PC-3 (cell line): Measurements from ENCODE around the gene SCART1.
"Not testable (repeated sequence)": the region's sequence is repeated elsewhere in the genome, so short reads cannot be mapped to it uniquely, and the experiment has no call there.

Experiments used
- EZH2 ChIP-seq: fragments of 300-600 bp; sonication (generic); IDR thresholded peaks from one replicate; pipeline ENCODE4 v1.6.1; 2017; ENCODE audit warnings: antibody characterized with exemption, mild to moderate bottlenecking, low read length; ENCODE audit not compliant: unreplicated experiment
- EZH2phosphoT487 ChIP-seq: fragments of 300-600 bp; sonication (generic); IDR thresholded peaks from 2 replicates; pipeline ENCODE4 v1.6.1; 2018; ENCODE audit warnings: mild to moderate bottlenecking, antibody characterized with exemption, low read length, borderline replicate concordance
- TF ChIP-seq, protein P1 (sequence below): fragments of 300-600 bp; sonication (generic); conservative IDR thresholded peaks from 2 replicates; pipeline ENCODE4 v1.5.1; 2017; ENCODE audit warnings: antibody characterized with exemption, low read depth, mild to moderate bottlenecking, low read length

DNA sequence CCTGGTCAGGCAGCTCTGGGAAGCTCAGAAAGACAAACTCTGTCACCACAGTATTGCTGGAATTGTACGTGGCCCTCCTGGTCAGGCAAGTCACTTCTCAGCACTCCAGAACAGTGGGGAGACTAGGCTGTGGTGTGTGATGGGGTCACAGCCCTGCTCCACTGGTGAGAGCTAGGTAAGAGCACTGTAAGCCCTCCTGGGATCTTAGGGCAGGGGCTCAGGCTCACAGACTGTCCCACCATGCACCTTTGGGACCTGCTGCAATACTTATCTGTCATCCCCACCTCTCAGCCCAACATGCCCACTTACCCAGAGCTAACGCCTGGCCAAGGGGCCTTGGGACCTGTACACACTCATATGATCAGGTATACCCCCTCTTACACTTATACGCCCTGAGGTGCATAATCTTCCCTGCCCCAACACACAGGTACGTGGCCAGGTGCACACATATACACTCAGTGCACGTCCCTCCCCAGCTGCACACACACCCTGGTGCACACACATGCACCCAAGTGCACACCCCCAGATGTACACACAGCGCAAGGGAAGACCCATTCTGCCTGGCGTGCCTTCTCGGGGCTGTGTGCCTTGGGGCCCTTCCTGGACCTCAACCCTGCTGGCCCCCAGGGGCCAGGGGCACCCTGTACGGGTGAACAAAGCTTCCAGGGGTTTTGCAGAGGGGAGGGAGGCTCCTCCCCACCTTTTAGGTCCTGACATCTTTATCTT lies 21.7 kb upstream of the SCART1 start:
- TF ChIP-seq, protein P1, sequence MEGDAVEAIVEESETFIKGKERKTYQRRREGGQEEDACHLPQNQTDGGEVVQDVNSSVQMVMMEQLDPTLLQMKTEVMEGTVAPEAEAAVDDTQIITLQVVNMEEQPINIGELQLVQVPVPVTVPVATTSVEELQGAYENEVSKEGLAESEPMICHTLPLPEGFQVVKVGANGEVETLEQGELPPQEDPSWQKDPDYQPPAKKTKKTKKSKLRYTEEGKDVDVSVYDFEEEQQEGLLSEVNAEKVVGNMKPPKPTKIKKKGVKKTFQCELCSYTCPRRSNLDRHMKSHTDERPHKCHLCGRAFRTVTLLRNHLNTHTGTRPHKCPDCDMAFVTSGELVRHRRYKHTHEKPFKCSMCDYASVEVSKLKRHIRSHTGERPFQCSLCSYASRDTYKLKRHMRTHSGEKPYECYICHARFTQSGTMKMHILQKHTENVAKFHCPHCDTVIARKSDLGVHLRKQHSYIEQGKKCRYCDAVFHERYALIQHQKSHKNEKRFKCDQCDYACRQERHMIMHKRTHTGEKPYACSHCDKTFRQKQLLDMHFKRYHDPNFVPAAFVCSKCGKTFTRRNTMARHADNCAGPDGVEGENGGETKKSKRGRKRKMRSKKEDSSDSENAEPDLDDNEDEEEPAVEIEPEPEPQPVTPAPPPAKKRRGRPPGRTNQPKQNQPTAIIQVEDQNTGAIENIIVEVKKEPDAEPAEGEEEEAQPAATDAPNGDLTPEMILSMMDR: not testable (repeated sequence)
- TF ChIP-seq EZH2, EZH2phosphoT487: not testable (repeated sequence)
